Measurements from ENCODE around the gene THRAP3. TPM values are rescaled to one million over a fixed set of nuclear protein-coding genes. Genes with fewer than 3 reads are reported as not detected.

Gene THRAP3
- total RNA-seq, 2 donors from 2014 or later: 145 to 165 TPM

DNA sequence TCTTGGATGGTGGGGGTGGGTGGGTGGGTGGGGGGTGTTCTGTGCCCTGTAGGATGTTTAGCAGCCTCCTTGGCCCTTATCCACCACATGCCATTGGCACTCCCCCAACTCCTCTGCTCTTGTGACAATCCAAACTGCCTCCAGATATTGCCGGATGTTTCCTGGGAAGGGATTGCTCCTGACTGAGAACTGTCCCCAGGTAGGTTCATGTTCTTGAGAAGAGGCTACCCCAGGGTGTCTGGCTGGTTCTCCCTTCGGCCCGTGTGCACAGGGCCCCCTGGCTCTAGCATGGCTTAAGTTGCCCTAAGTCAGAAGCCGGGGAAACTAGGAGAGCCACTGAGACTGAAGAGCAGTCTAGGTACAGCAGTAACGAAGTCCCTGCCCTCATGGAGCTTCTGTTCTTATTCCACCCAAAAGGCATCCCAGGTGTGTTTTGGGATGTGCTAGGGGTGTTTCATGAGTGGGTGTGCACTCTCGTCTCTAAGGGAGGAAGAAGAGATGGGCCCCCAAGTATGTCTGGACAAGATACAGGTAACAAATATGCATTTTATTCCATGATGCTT lies 19.8 kb upstream of the THRAP3 start:
- no peak overlapping the region for H3K27ac ChIP-seq (ENCODE audit: low read depth, low read length)
- no peak for DNase-seq
- Mint-ChIP-seq H3K27ac (no peak overlapping the region), H3K27me3 (ENCODE audit: insufficient read depth) (no peaks in the 10 kb centered on the region), H3K4me1 (peaks cover 9% of the 10 kb centered on the region), H3K9me3 (no peaks in the 10 kb centered on the region), H3K36me3 (ENCODE audit: low read depth) (no peaks in the 10 kb centered on the region), H3K4me3 (no peak overlapping the region)
- TF ChIP-seq CTCF (conservative IDR thresholded peaks at IDR 0.05): no peak
- H3K9ac ChIP-seq (ENCODE audit: extremely low read depth, low read length, poor library complexity, severe bottlenecking): no peak overlapping the region
- WGBS, 2 experiments (ENCODE audit: insufficient coverage in 1 of 2, insufficient read length in 1 of 2): 94 to 100% methylated on average over 5 to 6 of the region's 6 CpGs
- no peaks in the 10 kb centered on the region for H3K36me3 ChIP-seq (ENCODE audit: control insufficient read depth, insufficient read depth, low read length)
- no peaks in the 10 kb centered on the region for H3K9me3 ChIP-seq (ENCODE audit: control insufficient read depth, low read length)
- no peak overlapping the region for H3K4me3 ChIP-seq (ENCODE audit: low read length)
- H3K27me3 ChIP-seq (ENCODE audit: control insufficient read depth, insufficient read depth, low read length, poor library complexity, severe bottlenecking): no peaks in the 10 kb centered on the region
- no peaks in the 10 kb centered on the region for H3K4me1 ChIP-seq (ENCODE audit: control insufficient read depth, insufficient read depth, low read length)

- DNase-seq: no peak
- Histone ChIP-seq H3K27ac (ENCODE audit: low read depth, low read length) (no peak overlapping the region), H3K27me3 (ENCODE audit: control insufficient read depth, insufficient read depth, low read length, poor library complexity, severe bottlenecking) (no peaks in the 10 kb centered on the region), H3K9ac (ENCODE audit: extremely low read depth, low read length, poor library complexity, severe bottlenecking) (no peak overlapping the region), H3K9me3 (ENCODE audit: control insufficient read depth, low read length) (no peaks in the 10 kb centered on the region), H3K4me3 (ENCODE audit: low read length) (no peak overlapping the region), H3K4me1 (ENCODE audit: control insufficient read depth, insufficient read depth, low read length) (no peaks in the 10 kb centered on the region), H3K36me3 (ENCODE audit: control insufficient read depth, insufficient read depth, low read length) (no peaks in the 10 kb centered on the region)
- Mint-ChIP-seq H3K9me3 (no peaks in the 10 kb centered on the region), H3K4me1 (peaks cover 9% of the 10 kb centered on the region), H3K27ac (no peak overlapping the region), H3K27me3 (ENCODE audit: insufficient read depth) (no peaks in the 10 kb centered on the region), H3K4me3 (no peak overlapping the region), H3K36me3 (ENCODE audit: low read depth) (no peaks in the 10 kb centered on the region)
- 95 to 96% methylated on average over 3 of the region's 3 CpGs for WGBS, 2 experiments (ENCODE audit: insufficient coverage in 1 of 2, insufficient read length in 1 of 2)
- no peak for TF ChIP-seq CTCF (conservative IDR thresholded peaks at IDR 0.05)
Measured at GRCh38 chr1:36206323-36206858, 17.9 kb upstream of the THRAP3 start.

- Histone ChIP-seq H3K27ac (ENCODE audit: low read depth, low read length) (no peak overlapping the region), H3K4me1 (ENCODE audit: control insufficient read depth, insufficient read depth, low read length) (no peaks in the 10 kb centered on the region), H3K9ac (ENCODE audit: extremely low read depth, low read length, poor library complexity, severe bottlenecking) (peak overlapping the region; percentile 15), H3K9me3 (ENCODE audit: control insufficient read depth, low read length) (no peaks in the 10 kb centered on the region), H3K4me3 (ENCODE audit: low read length) (no peak overlapping the region), H3K27me3 (ENCODE audit: control insufficient read depth, insufficient read depth, low read length, poor library complexity, severe bottlenecking) (no peaks in the 10 kb centered on the region), H3K36me3 (ENCODE audit: control insufficient read depth, insufficient read depth, low read length) (no peaks in the 10 kb centered on the region)
- H3K36me3 Mint-ChIP-seq (ENCODE audit: low read depth): no peaks in the 10 kb centered on the region
- DNase-seq: peak; percentile 76
- no peak for TF ChIP-seq CTCF (conservative IDR thresholded peaks at IDR 0.05)
- H3K4me1 Mint-ChIP-seq: peaks cover 9% of the 10 kb centered on the region
- H3K9me3 Mint-ChIP-seq: no peaks in the 10 kb centered on the region
- peak overlapping the region; percentile 70 for H3K27ac Mint-ChIP-seq
- WGBS, 2 experiments (ENCODE audit: insufficient coverage in 1 of 2, insufficient read length in 1 of 2): 71 to 83% methylated on average over 4 to 6 of the region's 6 CpGs
- no peaks in the 10 kb centered on the region for H3K27me3 Mint-ChIP-seq (ENCODE audit: insufficient read depth)
- H3K4me3 Mint-ChIP-seq: no peak overlapping the region
Measured at GRCh38 chr1:36207339-36207738, 16.9 kb upstream of the THRAP3 start.
